Measurements from ENCODE around the gene KIAA1210. TPM values are rescaled to one million over a fixed set of nuclear protein-coding genes. Genes with fewer than 3 reads are reported as not detected.

Gene KIAA1210
- total and polyA plus RNA-seq, 2 experiments from 2014 or later: not detected

- H3K36me3 Mint-ChIP-seq (ENCODE audit: low read depth): no peaks in the 10 kb centered on the region
- H3K9me2 ChIP-seq (ENCODE audit: insufficient read depth): no peaks in the 10 kb centered on the region
- no peaks in the 10 kb centered on the region for H3K9me3 Mint-ChIP-seq
- H3F3A ChIP-seq (replicated peaks; ENCODE audit: low read depth): no peaks in the 10 kb centered on the region
- DNase-seq (ENCODE audit: low spot score) (no peak), ATAC-seq (no peak)
- no peaks in the 10 kb centered on the region for H3K4me1 Mint-ChIP-seq
- H3K27me3 ChIP-seq (ENCODE audit: insufficient read depth): no peaks in the 10 kb centered on the region
- no peaks in the 10 kb centered on the region for H3K27me3 Mint-ChIP-seq (ENCODE audit: insufficient read depth, low read depth, poor library complexity)
- H3K4me2 ChIP-seq: no peak overlapping the region
- no peaks in the 10 kb centered on the region for H3K36me3 ChIP-seq (ENCODE audit: insufficient read depth)
- no peaks in the 10 kb centered on the region for H3K79me2 ChIP-seq (replicated peaks; ENCODE audit: insufficient read depth)
- TF ChIP-seq JUNB (IDR thresholded peaks at IDR 0.05; ENCODE audit: unreplicated experiment) (no peak), ZNF331 (CRISPR knock-in tag; IDR thresholded peaks at IDR 0.05; ENCODE audit: low read depth) (no peak), POLR2AphosphoS5 (IDR thresholded peaks at IDR 0.05; ENCODE audit: low read depth) (no peak), CREB1 (CRISPR knock-in tag; IDR thresholded peaks at IDR 0.05; ENCODE audit: low read depth) (no peak), ZNF114 (CRISPR knock-in tag; IDR thresholded peaks at IDR 0.05) (no peak), STAT1 (IDR thresholded peaks at IDR 0.05; ENCODE audit: unreplicated experiment) (no peak), ZNF462 (CRISPR knock-in tag; IDR thresholded peaks at IDR 0.05) (no peak), EZH2phosphoT487 (IDR thresholded peaks at IDR 0.05; ENCODE audit: unreplicated experiment) (no peak), NANOG (IDR thresholded peaks at IDR 0.05; ENCODE audit: borderline replicate concordance) (no peak)
- TF ChIP-seq, protein P1, sequence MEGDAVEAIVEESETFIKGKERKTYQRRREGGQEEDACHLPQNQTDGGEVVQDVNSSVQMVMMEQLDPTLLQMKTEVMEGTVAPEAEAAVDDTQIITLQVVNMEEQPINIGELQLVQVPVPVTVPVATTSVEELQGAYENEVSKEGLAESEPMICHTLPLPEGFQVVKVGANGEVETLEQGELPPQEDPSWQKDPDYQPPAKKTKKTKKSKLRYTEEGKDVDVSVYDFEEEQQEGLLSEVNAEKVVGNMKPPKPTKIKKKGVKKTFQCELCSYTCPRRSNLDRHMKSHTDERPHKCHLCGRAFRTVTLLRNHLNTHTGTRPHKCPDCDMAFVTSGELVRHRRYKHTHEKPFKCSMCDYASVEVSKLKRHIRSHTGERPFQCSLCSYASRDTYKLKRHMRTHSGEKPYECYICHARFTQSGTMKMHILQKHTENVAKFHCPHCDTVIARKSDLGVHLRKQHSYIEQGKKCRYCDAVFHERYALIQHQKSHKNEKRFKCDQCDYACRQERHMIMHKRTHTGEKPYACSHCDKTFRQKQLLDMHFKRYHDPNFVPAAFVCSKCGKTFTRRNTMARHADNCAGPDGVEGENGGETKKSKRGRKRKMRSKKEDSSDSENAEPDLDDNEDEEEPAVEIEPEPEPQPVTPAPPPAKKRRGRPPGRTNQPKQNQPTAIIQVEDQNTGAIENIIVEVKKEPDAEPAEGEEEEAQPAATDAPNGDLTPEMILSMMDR (conservative IDR thresholded peaks at IDR 0.05; ENCODE audit: low read depth in 2 of 2): no peak
- TF ChIP-seq, protein P2, sequence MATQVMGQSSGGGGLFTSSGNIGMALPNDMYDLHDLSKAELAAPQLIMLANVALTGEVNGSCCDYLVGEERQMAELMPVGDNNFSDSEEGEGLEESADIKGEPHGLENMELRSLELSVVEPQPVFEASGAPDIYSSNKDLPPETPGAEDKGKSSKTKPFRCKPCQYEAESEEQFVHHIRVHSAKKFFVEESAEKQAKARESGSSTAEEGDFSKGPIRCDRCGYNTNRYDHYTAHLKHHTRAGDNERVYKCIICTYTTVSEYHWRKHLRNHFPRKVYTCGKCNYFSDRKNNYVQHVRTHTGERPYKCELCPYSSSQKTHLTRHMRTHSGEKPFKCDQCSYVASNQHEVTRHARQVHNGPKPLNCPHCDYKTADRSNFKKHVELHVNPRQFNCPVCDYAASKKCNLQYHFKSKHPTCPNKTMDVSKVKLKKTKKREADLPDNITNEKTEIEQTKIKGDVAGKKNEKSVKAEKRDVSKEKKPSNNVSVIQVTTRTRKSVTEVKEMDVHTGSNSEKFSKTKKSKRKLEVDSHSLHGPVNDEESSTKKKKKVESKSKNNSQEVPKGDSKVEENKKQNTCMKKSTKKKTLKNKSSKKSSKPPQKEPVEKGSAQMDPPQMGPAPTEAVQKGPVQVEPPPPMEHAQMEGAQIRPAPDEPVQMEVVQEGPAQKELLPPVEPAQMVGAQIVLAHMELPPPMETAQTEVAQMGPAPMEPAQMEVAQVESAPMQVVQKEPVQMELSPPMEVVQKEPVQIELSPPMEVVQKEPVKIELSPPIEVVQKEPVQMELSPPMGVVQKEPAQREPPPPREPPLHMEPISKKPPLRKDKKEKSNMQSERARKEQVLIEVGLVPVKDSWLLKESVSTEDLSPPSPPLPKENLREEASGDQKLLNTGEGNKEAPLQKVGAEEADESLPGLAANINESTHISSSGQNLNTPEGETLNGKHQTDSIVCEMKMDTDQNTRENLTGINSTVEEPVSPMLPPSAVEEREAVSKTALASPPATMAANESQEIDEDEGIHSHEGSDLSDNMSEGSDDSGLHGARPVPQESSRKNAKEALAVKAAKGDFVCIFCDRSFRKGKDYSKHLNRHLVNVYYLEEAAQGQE (IDR thresholded peaks at IDR 0.05; ENCODE audit: unreplicated experiment): no peak
- TF ChIP-seq, protein P3, sequence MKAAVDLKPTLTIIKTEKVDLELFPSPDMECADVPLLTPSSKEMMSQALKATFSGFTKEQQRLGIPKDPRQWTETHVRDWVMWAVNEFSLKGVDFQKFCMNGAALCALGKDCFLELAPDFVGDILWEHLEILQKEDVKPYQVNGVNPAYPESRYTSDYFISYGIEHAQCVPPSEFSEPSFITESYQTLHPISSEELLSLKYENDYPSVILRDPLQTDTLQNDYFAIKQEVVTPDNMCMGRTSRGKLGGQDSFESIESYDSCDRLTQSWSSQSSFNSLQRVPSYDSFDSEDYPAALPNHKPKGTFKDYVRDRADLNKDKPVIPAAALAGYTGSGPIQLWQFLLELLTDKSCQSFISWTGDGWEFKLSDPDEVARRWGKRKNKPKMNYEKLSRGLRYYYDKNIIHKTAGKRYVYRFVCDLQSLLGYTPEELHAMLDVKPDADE (IDR thresholded peaks at IDR 0.05): no peak
- no peak overlapping the region for H2AFZ ChIP-seq
- H3K4me3 Mint-ChIP-seq: no peak overlapping the region
- H4K20me1 ChIP-seq (replicated peaks; ENCODE audit: insufficient read depth): no peaks in the 10 kb centered on the region
- no peak overlapping the region for H3K4me3 ChIP-seq
- no peak overlapping the region for H3K27ac ChIP-seq (ENCODE audit: low read depth)
- H3K4me1 ChIP-seq (ENCODE audit: insufficient read depth): no peaks in the 10 kb centered on the region
- no peak overlapping the region for H3K27ac Mint-ChIP-seq
Measured at GRCh38 chrX:119082278-119082677, 45.3 kb downstream of the KIAA1210 start.

Data from GM23338 (cell line).